Lower leg skin (tissue), 3 donors: Measurements from ENCODE around the gene HELQ.

Source experiments
- CTCF ChIP-seq, 3 donors: fragments of 450-650 bp; IDR thresholded peaks; one replicate each; pipeline ENCODE4 v1.5.1; 2016; ENCODE audit warnings: antibody characterized with exemption in 3 of 3, mild to moderate bottlenecking in 3 of 3, moderate library complexity in 2 of 3
- POLR2A ChIP-seq, 2 donors: fragments of 450-650 bp; IDR thresholded peaks; one replicate each; pipeline ENCODE4 v1.6.1; 2016 to 2017; ENCODE audit warnings: antibody characterized with exemption in 2 of 2, mild to moderate bottlenecking in 1 of 2, moderate library complexity in 1 of 2

- TF ChIP-seq CTCF (IDR thresholded peaks at IDR 0.05) = no peak
- TF ChIP-seq POLR2A (IDR thresholded peaks at IDR 0.05) = no peak
Measured at GRCh38 chr4:83378419-83378818, 77.2 kb downstream of the HELQ start.
